Breast epithelium (tissue), 3 donors: ENCODE measurements around the gene ACOT9.

Experiments
- CTCF ChIP-seq, 3 donors: fragments of 450-650 bp; IDR thresholded peaks; one replicate each; pipeline ENCODE4 v1.5.1; 2016 to 2017; ENCODE audit warnings: antibody characterized with exemption in 3 of 3, mild to moderate bottlenecking in 3 of 3, moderate library complexity in 3 of 3
- POLR2A ChIP-seq: fragments of 450-650 bp; IDR thresholded peaks from one replicate; pipeline ENCODE4 v1.6.1; 2016; ENCODE audit warnings: antibody characterized with exemption, mild to moderate bottlenecking, moderate library complexity

GRCh38 chrX:23731951-23732350 is 11.1 kb downstream of the ACOT9 start:
- no peak for TF ChIP-seq CTCF (IDR thresholded peaks at IDR 0.05)
- no peak for TF ChIP-seq POLR2A
